Activated T-cell treated with anti-CD3 and anti-CD28 coated beads, Interleukin-2, amount 50 U/mL, for 72 hours (primary cell): ENCODE data around the gene FCAMR. TPM values are rescaled to one million over a fixed set of nuclear protein-coding genes. Genes with fewer than 3 reads are reported as not detected.

ENCODE experiments used
- ATAC-seq, 2 donors: fragments of 150-1000 bp; cut with Tn5 transposase; replicated peaks in 1 of 2; 2 replicates each; pipeline ENCODE4 v1.10.0; 2021; ENCODE audit warnings: moderate library complexity in 2 of 2, mild to moderate bottlenecking in 1 of 2
- DNase-seq, 2 donors: peaks; one replicate each; pipeline ENCODE4 v3.0.0; 2021 to 2022; ENCODE audit warnings: mixed read lengths in 1 of 2
- H3K27ac Mint-ChIP-seq: one replicate; pipeline ENCODE4 v1.8.0; 2022; ENCODE audit warnings: mild to moderate bottlenecking, moderate library complexity, mixed read lengths
- H3K27me3 Mint-ChIP-seq: one replicate; pipeline ENCODE4 v1.8.0; 2022; ENCODE audit warnings: low read depth, mixed read lengths
- H3K36me3 Mint-ChIP-seq, 2 donors: one replicate each; pipeline ENCODE4 v1.8.0; 2022; ENCODE audit warnings: mixed read lengths in 2 of 2, mild to moderate bottlenecking in 1 of 2; ENCODE audit not compliant: insufficient read depth in 2 of 2
- H3K4me1 Mint-ChIP-seq: one replicate; pipeline ENCODE4 v1.8.0; 2022; ENCODE audit warnings: low read depth, mixed read lengths
- H3K4me3 Mint-ChIP-seq, 2 donors: one replicate each; pipeline ENCODE4 v1.8.0; 2022; ENCODE audit warnings: mild to moderate bottlenecking in 2 of 2, mixed read lengths in 2 of 2, moderate library complexity in 2 of 2
- H3K9me3 Mint-ChIP-seq, 2 donors: one replicate each; pipeline ENCODE4 v1.8.0; 2022; ENCODE audit warnings: mixed read lengths in 2 of 2
- total RNA-seq, 2 donors: library from RNA; stranded (reverse); gene quantifications; one replicate each; pipeline ENCODE4 v1.2.3, GENCODE V29; 2022

The FCAMR gene
- total RNA-seq, 2 donors from 2014 or later: not detected

DNA sequence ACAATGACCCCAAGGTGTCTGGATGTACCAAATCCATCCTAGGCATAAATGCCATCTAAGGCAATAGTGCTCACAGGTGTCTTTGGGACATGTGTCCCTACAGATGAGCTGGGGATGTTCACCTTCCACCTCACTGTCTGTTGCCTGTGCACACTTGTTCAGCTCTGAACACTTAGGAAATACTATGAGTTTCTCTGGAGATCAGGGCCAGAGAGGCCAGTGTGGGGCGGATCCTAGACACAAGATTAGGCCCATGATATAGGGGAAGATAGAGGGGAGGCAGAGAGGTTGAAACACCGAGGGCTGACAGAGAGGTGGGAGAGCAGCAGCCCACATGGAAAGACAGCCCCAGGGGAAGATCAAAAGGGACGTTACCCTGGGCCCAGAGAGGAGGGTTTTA, 36.7 kb upstream of the FCAMR start:
- Mint-ChIP-seq H3K4me1 (peaks cover 4% of the 10 kb centered on the region), H3K4me3 (no peak overlapping the region), H3K36me3 (no peaks in the 10 kb centered on the region), H3K9me3 (no peaks in the 10 kb centered on the region), H3K27ac (no peak overlapping the region), H3K27me3 (peaks cover 33% of the 10 kb centered on the region)
- no peak for ATAC-seq
- DNase-seq: no peak

DNA sequence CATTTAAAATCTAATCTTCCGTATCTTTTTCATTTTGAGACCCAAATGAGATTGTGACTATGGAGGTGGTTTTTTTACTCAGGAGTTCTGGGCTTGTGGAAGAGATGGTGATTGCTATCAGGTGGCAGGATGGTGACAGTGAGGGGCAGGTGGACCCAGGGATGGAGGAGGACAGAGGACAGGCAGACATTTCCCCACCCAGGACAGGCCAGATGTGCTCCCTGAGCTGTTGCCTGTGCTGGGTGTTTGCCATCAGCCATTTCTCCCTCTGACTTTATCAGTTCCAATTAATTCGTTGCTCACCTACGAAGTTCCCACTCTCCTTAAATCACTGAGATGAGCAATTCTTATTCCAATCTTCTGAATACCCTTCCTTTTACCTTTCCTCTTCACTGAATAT, 35.8 kb upstream of the FCAMR start:
- peaks cover 25% of the 10 kb centered on the region for H3K27me3 Mint-ChIP-seq
- H3K4me3 Mint-ChIP-seq: no peak overlapping the region
- ATAC-seq: no peak
- peaks cover 4% of the 10 kb centered on the region for H3K4me1 Mint-ChIP-seq
- H3K27ac Mint-ChIP-seq: no peak overlapping the region
- no peaks in the 10 kb centered on the region for H3K9me3 Mint-ChIP-seq
- H3K36me3 Mint-ChIP-seq: no peaks in the 10 kb centered on the region
- no peak for DNase-seq

GRCh38 chr1:207004931-207005830, 34.9 kb upstream of the FCAMR start:
- H3K27me3 Mint-ChIP-seq: peaks cover 22% of the 10 kb centered on the region
- no peaks in the 10 kb centered on the region for H3K36me3 Mint-ChIP-seq
- no peaks in the 10 kb centered on the region for H3K9me3 Mint-ChIP-seq
- H3K4me1 Mint-ChIP-seq: peaks cover 4% of the 10 kb centered on the region
- no peak overlapping the region for H3K4me3 Mint-ChIP-seq
- DNase-seq (peak; percentile 35 to 47), ATAC-seq (peak in 1 of 2 donors; percentile 57)
- H3K27ac Mint-ChIP-seq: no peak overlapping the region

GRCh38 chr1:207003210-207003609, 33.0 kb upstream of the FCAMR start:
- H3K9me3 Mint-ChIP-seq: no peaks in the 10 kb centered on the region
- ATAC-seq: no peak

DNA sequence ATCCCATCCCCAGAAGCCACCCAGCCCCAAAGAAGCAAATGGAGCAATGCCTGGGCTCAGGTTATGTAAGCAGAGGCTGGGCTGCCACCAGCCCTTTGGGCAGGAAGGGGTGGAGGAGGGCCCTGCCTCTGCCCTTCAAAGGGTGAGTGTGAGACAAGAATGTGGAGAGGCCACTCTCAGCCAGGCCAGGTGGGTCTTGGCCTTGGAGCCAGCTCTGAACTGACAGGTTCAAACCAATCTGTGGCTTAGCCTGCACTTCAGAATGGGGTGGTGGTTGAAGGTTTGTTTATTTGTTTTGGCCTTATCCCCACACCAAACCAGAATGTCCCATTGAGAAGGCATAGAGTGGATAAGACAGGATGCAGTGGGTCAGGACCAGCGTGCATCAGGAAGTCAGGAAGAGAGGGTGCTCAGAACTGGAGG, 32.5 kb upstream of the FCAMR start:
- H3K4me3 Mint-ChIP-seq: no peak overlapping the region
- H3K9me3 Mint-ChIP-seq: no peaks in the 10 kb centered on the region
- peaks cover 21% of the 10 kb centered on the region for H3K27me3 Mint-ChIP-seq
- no peak for ATAC-seq
- H3K36me3 Mint-ChIP-seq: no peaks in the 10 kb centered on the region
- peaks cover 4% of the 10 kb centered on the region for H3K4me1 Mint-ChIP-seq
- no peak for DNase-seq
- no peak overlapping the region for H3K27ac Mint-ChIP-seq

More at GRCh38 chr1:207003210-207003609, 33.0 kb upstream of the FCAMR start:
- peaks cover 4% of the 10 kb centered on the region for H3K4me1 Mint-ChIP-seq
- H3K4me3 Mint-ChIP-seq: no peak overlapping the region
- DNase-seq: no peak
- H3K36me3 Mint-ChIP-seq: no peaks in the 10 kb centered on the region
- no peak overlapping the region for H3K27ac Mint-ChIP-seq
- H3K27me3 Mint-ChIP-seq: peaks cover 22% of the 10 kb centered on the region

DNA sequence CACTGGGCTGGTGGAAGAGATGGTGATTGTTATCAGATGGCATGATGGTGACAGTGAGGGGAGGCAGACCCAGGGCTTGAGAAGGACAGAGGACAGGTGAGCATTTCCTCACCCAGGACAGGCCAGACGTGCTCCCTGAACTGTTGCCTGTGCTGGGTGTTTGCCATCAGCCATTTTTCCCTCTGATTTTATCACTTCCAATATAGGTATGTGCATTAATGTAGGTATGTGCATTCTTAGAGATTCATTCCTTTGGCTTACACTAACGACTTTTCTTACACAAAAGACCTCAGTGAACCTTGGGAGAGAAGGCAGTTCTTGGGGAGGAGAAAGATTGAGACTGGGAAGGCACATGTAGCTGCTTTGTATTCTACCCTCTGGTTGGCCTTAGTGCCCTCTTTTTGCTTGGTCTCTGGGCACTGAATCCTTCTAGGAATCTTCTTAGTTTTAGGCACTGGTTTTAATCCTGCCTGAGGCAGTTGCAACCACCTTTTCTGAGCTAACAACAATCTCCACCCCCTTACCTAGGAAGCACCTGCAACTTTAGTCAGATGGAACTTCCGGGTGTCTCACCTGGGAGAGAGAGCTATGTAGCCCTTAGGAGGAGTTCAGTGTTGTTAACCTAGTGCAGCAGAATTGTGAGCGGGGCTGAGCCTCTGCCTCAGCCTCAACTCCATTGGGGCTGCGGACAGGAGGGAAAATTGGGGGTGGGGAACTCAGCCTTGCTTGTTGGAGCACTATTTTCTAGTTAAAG, 31.4 kb upstream of the FCAMR start:
- Mint-ChIP-seq H3K27ac (no peak overlapping the region), H3K9me3 (no peaks in the 10 kb centered on the region), H3K4me3 (no peak overlapping the region), H3K4me1 (peaks cover 4% of the 10 kb centered on the region), H3K36me3 (no peaks in the 10 kb centered on the region), H3K27me3 (peaks cover 14% of the 10 kb centered on the region)
- DNase-seq (no peak), ATAC-seq (no peak)

DNA sequence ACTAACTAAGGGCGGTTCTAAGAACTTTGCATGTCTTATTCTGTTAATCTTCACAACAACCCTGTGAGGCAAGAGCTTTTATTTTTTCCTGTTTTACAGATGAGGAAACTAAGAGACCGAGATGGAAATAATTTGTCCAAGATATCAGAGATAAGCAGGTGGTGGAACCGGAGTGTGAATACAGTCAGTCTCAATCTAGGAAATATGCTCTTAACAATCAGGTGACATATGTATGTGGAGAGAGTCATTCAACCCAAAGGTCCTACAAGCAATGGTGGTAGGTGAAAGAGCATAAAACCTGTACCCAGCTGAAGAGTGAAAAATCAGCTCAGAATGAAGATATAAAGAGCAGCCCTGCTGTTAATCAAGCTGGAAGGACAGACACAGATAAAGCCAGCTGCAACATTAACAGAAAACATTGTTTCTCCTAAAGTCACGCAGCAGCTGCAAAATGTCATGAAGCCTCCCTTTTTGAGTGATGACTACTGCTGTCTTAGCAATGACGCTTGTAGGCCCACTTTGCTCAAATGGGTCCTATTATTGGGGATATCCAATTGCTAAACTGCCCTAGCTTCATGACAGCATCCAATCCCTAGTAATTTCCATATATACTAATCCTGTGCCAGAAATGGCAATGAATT, 30.5 kb upstream of the FCAMR start:
- Mint-ChIP-seq H3K4me1 (peaks cover 4% of the 10 kb centered on the region), H3K27me3 (peaks cover 6% of the 10 kb centered on the region), H3K4me3 (no peak overlapping the region), H3K27ac (no peak overlapping the region), H3K9me3 (no peaks in the 10 kb centered on the region), H3K36me3 (no peaks in the 10 kb centered on the region)
- no peak for DNase-seq
- no peak for ATAC-seq

DNA sequence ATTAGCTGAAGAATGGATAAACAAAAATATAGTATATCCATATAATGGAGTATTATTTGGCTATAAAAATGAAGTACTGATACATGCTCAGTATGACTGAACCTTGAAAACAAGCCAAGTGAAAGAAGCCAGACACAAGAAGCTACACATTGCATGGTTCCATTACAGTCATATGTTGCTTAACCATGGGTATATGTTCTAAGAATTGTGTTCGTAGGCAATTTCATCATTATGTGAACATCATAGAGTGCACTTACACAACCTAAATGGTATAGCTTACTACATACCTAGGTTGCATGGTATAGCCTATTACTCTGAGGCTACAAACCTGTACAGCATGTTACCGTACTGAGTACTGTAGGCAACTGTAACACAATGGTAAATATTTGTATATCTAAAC, 28.6 kb upstream of the FCAMR start:
- H3K27me3 Mint-ChIP-seq: peaks cover 4% of the 10 kb centered on the region
- H3K36me3 Mint-ChIP-seq: no peaks in the 10 kb centered on the region
- no peak for ATAC-seq
- no peaks in the 10 kb centered on the region for H3K9me3 Mint-ChIP-seq
- DNase-seq: no peak
- no peak overlapping the region for H3K27ac Mint-ChIP-seq
- H3K4me1 Mint-ChIP-seq: no peaks in the 10 kb centered on the region
- no peak overlapping the region for H3K4me3 Mint-ChIP-seq

DNA sequence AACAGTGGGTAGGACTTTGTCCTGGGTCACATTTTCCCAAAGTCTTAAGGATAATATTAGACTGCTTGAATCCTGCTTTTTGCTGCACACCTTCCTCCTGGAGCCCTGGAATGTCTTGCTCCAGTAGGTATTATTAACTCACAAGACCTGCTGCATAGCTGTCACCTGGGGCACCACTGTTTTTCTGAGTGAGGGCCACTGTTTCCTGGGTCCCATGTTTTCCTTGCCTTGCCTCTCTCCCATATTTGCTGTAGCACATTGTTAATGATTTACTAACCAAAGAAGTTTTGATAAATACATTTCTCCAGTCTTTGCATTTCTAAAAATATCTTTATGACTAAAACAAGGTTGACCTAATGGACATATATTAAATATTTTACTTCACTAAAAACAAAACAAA, 22.5 kb upstream of the FCAMR start:
- Mint-ChIP-seq H3K27ac (no peak overlapping the region), H3K9me3 (no peaks in the 10 kb centered on the region), H3K27me3 (peaks cover 14% of the 10 kb centered on the region), H3K4me3 (no peak overlapping the region), H3K36me3 (no peaks in the 10 kb centered on the region), H3K4me1 (peaks cover under 1% of the 10 kb centered on the region)
- DNase-seq (no peak), ATAC-seq (no peak)

GRCh38 chr1:206987873-206988272, 17.6 kb upstream of the FCAMR start:
- peaks cover 34% of the 10 kb centered on the region for H3K27me3 Mint-ChIP-seq
- no peaks in the 10 kb centered on the region for H3K9me3 Mint-ChIP-seq
- H3K36me3 Mint-ChIP-seq: no peaks in the 10 kb centered on the region
- peaks cover 4% of the 10 kb centered on the region for H3K4me1 Mint-ChIP-seq
- ATAC-seq (peak in 1 of 2 donors; percentile 64), DNase-seq (no peak)
- no peak overlapping the region for H3K4me3 Mint-ChIP-seq
- H3K27ac Mint-ChIP-seq: no peak overlapping the region

GRCh38 chr1:206986885-206987284, 16.6 kb upstream of the FCAMR start:
- H3K27ac Mint-ChIP-seq: no peak overlapping the region
- ATAC-seq (no peak), DNase-seq (no peak)
- peaks cover 4% of the 10 kb centered on the region for H3K4me1 Mint-ChIP-seq
- no peaks in the 10 kb centered on the region for H3K9me3 Mint-ChIP-seq
- H3K27me3 Mint-ChIP-seq: peaks cover 37% of the 10 kb centered on the region
- H3K36me3 Mint-ChIP-seq: no peaks in the 10 kb centered on the region
- H3K4me3 Mint-ChIP-seq: no peak overlapping the region

DNA sequence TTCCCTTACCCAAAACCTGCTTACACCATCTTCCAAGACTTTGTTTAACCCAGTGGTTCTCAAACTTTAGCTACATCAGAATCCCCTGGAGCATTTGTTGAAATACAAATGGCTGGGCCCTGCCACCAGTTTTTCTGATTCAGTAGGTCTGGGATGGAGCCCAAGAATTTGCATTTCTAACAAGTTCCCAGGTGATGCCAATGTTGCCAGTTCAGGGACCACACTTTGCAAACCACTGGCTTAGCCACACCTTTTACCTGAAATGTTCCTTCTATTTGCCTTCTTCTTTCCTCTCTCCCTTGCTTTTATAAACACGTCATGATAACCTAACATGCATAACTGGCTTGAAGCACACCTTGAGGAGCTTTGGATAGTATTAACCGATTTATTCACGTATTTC, 16.1 kb upstream of the FCAMR start:
- Mint-ChIP-seq H3K4me3 (no peak overlapping the region), H3K4me1 (peaks cover 4% of the 10 kb centered on the region), H3K36me3 (no peaks in the 10 kb centered on the region), H3K9me3 (no peaks in the 10 kb centered on the region), H3K27ac (no peak overlapping the region), H3K27me3 (peaks cover 37% of the 10 kb centered on the region)
- ATAC-seq: no peak
- no peak for DNase-seq

GRCh38 chr1:206985162-206985749, 15.0 kb upstream of the FCAMR start:
- H3K4me3 Mint-ChIP-seq: no peak overlapping the region
- no peak for DNase-seq
- H3K36me3 Mint-ChIP-seq: no peaks in the 10 kb centered on the region
- no peaks in the 10 kb centered on the region for H3K9me3 Mint-ChIP-seq
- H3K27me3 Mint-ChIP-seq: peaks cover 34% of the 10 kb centered on the region
- no peak for ATAC-seq
- peaks cover 4% of the 10 kb centered on the region for H3K4me1 Mint-ChIP-seq
- H3K27ac Mint-ChIP-seq: no peak overlapping the region
